GM12873 (cell line): ENCODE data around the gene MDK.

ENCODE experiments used
- CTCF ChIP-seq: IDR thresholded peaks from 2 replicates; pipeline ENCODE4 v1.5.1; 2012; ENCODE audit warnings: low read depth, mild to moderate bottlenecking, moderate library complexity, low read length, control low read depth; ENCODE audit not compliant: insufficient read depth; ENCODE audit errors: missing control alignments

The MDK gene

DNA sequence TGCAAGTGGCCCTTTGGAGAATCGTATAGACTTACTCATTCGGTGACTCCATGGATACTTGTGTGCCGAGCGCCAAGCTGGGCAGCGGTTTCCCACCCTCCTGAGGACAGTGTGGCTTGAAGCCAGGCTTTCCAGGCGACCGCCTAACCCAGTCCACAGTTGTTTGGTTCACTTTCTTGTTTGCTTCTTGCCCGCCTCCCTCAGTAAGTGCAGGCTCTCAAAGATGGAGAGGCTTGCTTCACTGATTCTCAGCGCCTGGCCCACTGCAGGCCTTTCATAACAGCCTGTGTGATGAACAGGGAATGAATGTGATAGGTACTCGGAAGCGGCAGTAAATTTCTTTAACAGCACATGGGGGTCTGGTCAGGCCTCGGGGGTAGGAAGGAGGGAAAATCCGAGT is 11.2 kb upstream of the MDK start:
- no peak for TF ChIP-seq CTCF

GRCh38 chr11:46372086-46372485 is 9.4 kb upstream of the MDK start:
- TF ChIP-seq CTCF, result no peak

DNA sequence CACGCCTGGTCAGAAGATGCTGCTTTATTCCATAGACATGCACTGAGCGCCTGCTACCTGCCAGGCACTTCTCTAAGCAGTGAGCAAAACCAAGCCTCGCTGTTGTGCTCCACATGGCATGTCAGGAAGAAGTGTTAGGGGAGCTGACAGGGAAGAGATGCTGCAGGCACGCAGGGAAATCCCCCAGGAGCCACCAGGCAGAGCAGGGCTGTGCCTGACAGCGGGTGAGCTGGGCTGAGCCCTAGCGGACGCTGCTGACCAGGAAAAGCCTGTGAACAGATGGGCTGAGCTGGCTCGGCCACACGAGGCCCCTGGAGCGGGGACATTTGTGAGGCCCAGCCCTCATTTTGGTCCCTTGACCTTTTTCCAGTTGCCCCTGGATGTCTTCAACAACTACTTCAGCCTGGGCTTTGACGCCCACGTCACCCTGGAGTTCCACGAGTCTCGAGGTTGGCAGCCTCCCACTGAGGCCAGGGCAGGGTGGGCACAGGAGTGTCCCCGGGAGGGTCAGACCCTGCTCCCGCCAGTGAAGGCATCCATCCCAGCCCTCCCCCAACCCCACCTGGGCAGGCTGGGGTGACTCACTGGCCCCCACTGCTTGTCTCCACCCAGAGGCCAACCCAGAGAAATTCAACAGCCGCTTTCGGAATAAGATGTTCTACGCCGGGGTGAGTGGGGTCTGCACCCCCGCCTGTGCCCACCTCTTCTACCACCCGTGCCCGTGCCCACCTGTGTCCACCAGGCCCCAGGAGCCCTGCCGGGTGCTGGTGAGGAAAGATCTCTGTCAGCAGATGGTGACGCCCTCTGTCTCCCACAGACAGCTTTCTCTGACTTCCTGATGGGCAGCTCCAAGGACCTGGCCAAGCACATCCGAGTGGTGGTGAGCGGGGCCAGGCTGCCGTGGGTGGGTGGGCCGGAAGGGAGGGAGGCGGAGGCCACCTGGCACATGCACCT is 7.4 kb upstream of the MDK start:
- no peak for TF ChIP-seq CTCF

- TF ChIP-seq CTCF, result no peak
Measured at GRCh38 chr11:46374815-46375214, 6.7 kb upstream of the MDK start.

DNA sequence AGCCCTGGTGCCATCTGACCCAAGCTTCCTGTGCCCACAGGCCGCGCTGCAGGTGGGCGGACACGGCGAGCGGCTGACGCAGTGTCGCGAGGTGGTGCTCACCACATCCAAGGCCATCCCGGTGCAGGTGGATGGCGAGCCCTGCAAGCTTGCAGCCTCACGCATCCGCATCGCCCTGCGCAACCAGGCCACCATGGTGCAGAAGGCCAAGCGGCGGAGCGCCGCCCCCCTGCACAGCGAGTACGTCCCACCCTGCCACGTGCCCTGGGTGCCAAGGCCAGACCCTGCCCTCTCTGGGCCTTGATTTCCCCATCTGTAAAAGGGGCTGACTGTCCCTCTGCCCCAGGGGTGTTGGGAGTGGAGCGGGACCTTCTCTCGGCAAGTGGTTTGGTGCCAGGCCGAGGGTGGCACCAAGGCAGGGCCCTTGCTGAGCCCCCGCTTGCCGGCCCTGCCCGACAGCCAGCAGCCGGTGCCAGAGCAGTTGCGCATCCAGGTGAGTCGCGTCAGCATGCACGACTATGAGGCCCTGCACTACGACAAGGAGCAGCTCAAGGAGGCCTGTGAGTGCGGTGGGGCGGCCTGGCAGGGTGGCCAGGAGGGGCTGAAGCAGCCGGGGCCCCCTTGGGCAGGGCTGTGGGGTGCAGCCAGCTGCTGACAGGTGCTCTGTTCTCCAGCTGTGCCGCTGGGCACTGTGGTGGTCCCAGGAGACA is 5.9 kb upstream of the MDK start:
- TF ChIP-seq CTCF, result no peak

DNA sequence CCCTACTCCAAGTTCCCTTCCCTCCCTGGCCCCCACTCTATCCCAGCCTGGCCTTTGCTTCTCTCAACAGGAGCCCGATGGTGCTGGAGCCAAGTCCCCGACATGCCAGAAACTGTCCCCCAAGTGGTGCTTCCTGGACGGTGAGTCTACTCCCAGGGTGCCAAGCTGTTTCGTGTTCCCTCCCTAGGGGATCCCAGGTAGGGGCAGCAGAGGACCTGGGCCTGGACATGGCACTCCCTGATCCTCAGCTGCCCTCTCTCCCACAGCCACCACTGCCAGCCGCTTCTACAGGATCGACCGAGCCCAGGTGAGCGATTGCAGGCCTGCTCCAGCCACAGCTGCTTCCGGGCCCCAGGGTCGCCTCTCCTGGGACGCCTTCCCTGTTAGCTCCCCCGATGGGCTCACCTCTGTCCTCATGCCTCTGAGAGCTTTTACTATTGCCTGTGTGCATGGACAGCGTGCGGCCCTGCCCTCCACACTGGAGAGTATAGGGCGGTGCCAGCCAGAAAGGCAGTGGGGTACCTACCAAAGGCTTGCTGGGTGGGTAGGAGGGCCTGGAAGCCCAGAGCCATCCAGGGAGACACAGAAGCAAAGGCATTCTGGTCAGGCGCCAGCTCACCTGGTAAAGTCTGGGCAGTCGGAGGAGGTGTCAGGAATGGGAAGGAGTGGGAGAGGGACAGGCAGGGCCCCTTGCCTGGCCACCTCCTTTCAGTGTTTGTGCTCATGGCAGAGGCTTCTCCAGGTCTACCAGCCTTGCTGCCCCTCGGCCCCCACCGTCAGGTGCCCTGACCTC is 5.0 kb upstream of the MDK start:
- TF ChIP-seq CTCF, result no peak

- TF ChIP-seq CTCF, result no peak
Measured at GRCh38 chr11:46377290-46377689, 4.2 kb upstream of the MDK start.
